A549 (cell line): ENCODE data around the gene PMM2. TPM values are rescaled to one million over a fixed set of nuclear protein-coding genes. Genes with fewer than 3 reads are reported as not detected.

ENCODE experiments used
- ATAC-seq, 2 experiments: fragments of 200-7000 bp in 1 of 2; fragments of >200 bp in 1 of 2; cut with Nextera tagmentation in 1 of 2; cut with Tn5 transposase in 1 of 2; 3 replicates each; pipeline versions ENCODE4 v1.8.0 to v1.9.1; 2018 to 2020; ENCODE audit warnings: mild to moderate bottlenecking in 1 of 2, moderate library complexity in 1 of 2
- CTCF ChIA-PET: fragments of 300-600 bp; sonication (Branson Sonifier 250); formaldehyde crosslinking; extraction: SDS; loops from one replicate; lab custom pipeline; 2021; ENCODE audit warnings: antibody characterized with exemption, inconsistent platforms; lab: Yijun Ruan, JAX
- POLR2A ChIA-PET: fragments of 350-600 bp; formaldehyde crosslinking; extraction: SDS; loops from one replicate; lab custom pipeline; 2021; ENCODE audit warnings: antibody characterized with exemption, inconsistent platforms; lab: Yijun Ruan, JAX
- DNase-seq, 2 experiments: peaks; one replicate each; pipeline versions ENCODE4 v3.0.0 to v3.0.0-alpha.2; 2011 to 2016; ENCODE audit warnings: low read depth in 1 of 2, low spot score in 1 of 2
- FAIRE-seq: peaks from 2 replicates; lab custom pipeline; 2011; peaks lifted over from hg19 to GRCh38; lab: Jason Lieb, UNC
- H3K27ac ChIP-seq, 2 experiments: fragments of >200 bp; sonication (Bioruptor Twin); formaldehyde crosslinking; 3 replicates each; pipeline ENCODE4 v1.5.1; 2016 to 2017
- H3K4me1 ChIP-seq: fragments of >200 bp; sonication (Bioruptor Twin); formaldehyde crosslinking; 3 replicates; pipeline ENCODE4 v1.6.1; 2016
- H3K4me2 ChIP-seq: fragments of >200 bp; sonication (Bioruptor Twin); formaldehyde crosslinking; 3 replicates; pipeline ENCODE4 v1.6.1; 2016
- H3K4me3 ChIP-seq: fragments of >200 bp; sonication (Bioruptor Twin); formaldehyde crosslinking; 3 replicates; pipeline ENCODE4 v1.5.1; 2016
- H3K9me3 ChIP-seq: fragments of >200 bp; sonication (Bioruptor Twin); formaldehyde crosslinking; 3 replicates; pipeline ENCODE4 v1.6.1; 2016
- ATOH8 ChIP-seq: fragments of 250-450 bp; sonication (Bioruptor Pico); IDR thresholded peaks from 2 replicates; pipeline ENCODE4 v1.5.0; 2020; ENCODE audit warnings: low read depth, mild to moderate bottlenecking, moderate library complexity
- BCL3 ChIP-seq: fragments of >200 bp; sonication (Bioruptor Twin); formaldehyde crosslinking; IDR thresholded peaks from 3 replicates; pipeline ENCODE4 v1.6.1; 2016
- BHLHE40 ChIP-seq: IDR thresholded peaks from 2 replicates; pipeline ENCODE4 v1.6.1; 2012; ENCODE audit warnings: low read depth, low read length, inconsistent platforms
- CBX2 ChIP-seq: fragments of 200-600 bp; sonication (generic); IDR thresholded peaks from 2 replicates; pipeline ENCODE4 v1.6.1; 2016; ENCODE audit warnings: low read depth, mild to moderate bottlenecking, borderline replicate concordance
- CEBPB ChIP-seq, 2 experiments: fragments of >200 bp in 1 of 2; sonication (Bioruptor Twin) in 1 of 2; formaldehyde crosslinking in 1 of 2; IDR thresholded peaks; 2 replicates each; pipeline ENCODE4 v1.6.1; 2012 to 2016
- CTCF ChIP-seq: fragments of >200 bp; sonication (Bioruptor Twin); formaldehyde crosslinking; IDR thresholded peaks from 3 replicates; pipeline ENCODE4 v1.5.1; 2016
- EHMT2 ChIP-seq: fragments of 200-600 bp; sonication (generic); IDR thresholded peaks from 2 replicates; pipeline ENCODE4 v1.6.1; 2016; ENCODE audit warnings: antibody characterized with exemption, low read depth, mild to moderate bottlenecking, moderate library complexity
- ELK1 ChIP-seq: fragments of 150-350 bp; IDR thresholded peaks from 2 replicates; pipeline ENCODE4 v1.6.1; 2014; ENCODE audit warnings: low read depth, mild to moderate bottlenecking, low read length
- EP300 ChIP-seq, 2 experiments: fragments of >200 bp; sonication (Bioruptor Twin); formaldehyde crosslinking; IDR thresholded peaks; 2 replicates in 1 of 2; 3 replicates in 1 of 2; pipeline ENCODE4 v1.6.1; 2016 to 2017
- ESRRA ChIP-seq: fragments of 150-350 bp; IDR thresholded peaks from 2 replicates; pipeline ENCODE4 v1.6.1; 2014; ENCODE audit warnings: mild to moderate bottlenecking, low read length, borderline replicate concordance
- FOSB ChIP-seq: fragments of 250-450 bp; sonication (Bioruptor Pico); IDR thresholded peaks from 2 replicates; pipeline ENCODE4 v1.5.0; 2020; ENCODE audit warnings: mild to moderate bottlenecking, moderate library complexity
- FOSL2 ChIP-seq, 2 experiments: fragments of 450-650 bp in 1 of 2; fragments of >200 bp in 1 of 2; sonication (Bioruptor Twin) in 1 of 2; formaldehyde crosslinking; IDR thresholded peaks; 2 replicates each; pipeline versions ENCODE4 v1.5.0 to v1.6.1; 2016 to 2020; ENCODE audit warnings: mild to moderate bottlenecking in 1 of 2, moderate library complexity in 1 of 2
- GATA3 ChIP-seq: IDR thresholded peaks from 2 replicates; pipeline ENCODE4 v1.6.1; 2012; ENCODE audit warnings: borderline replicate concordance
- HES2 ChIP-seq: fragments of >200 bp; sonication (Bioruptor Twin); formaldehyde crosslinking; IDR thresholded peaks from 2 replicates; pipeline ENCODE4 v1.6.1; 2016
- HEYL ChIP-seq: fragments of 250-450 bp; sonication (Bioruptor Pico); IDR thresholded peaks from 2 replicates; pipeline ENCODE4 v1.8.0; 2021; ENCODE audit warnings: mild to moderate bottlenecking, moderate library complexity
- HOXB13 ChIP-seq: fragments of 250-450 bp; sonication (Bioruptor Pico); IDR thresholded peaks from 2 replicates; pipeline ENCODE4 v1.5.0; 2020; ENCODE audit warnings: low read depth, mild to moderate bottlenecking, moderate library complexity
- HOXB5 ChIP-seq: fragments of 250-450 bp; sonication (Bioruptor Pico); IDR thresholded peaks from 2 replicates; pipeline ENCODE4 v1.5.0; 2020; ENCODE audit warnings: mild to moderate bottlenecking, moderate library complexity
- JUN ChIP-seq, 2 experiments: fragments of >200 bp; sonication (Bioruptor Twin); formaldehyde crosslinking; IDR thresholded peaks; 2 replicates in 1 of 2; 3 replicates in 1 of 2; pipeline ENCODE4 v1.6.1; 2016 to 2017
- JUNB ChIP-seq: fragments of >200 bp; sonication (Bioruptor Twin); formaldehyde crosslinking; IDR thresholded peaks from 2 replicates; pipeline ENCODE4 v1.6.1; 2016
- NPAS2 ChIP-seq: fragments of 250-450 bp; sonication (Bioruptor Pico); IDR thresholded peaks from 2 replicates; pipeline ENCODE4 v1.8.0; 2022; ENCODE audit warnings: mild to moderate bottlenecking, moderate library complexity, borderline replicate concordance
- PHF8 ChIP-seq: fragments of 200-600 bp; sonication (generic); IDR thresholded peaks from 2 replicates; pipeline ENCODE4 v1.6.1; 2016; ENCODE audit warnings: low read depth, mild to moderate bottlenecking, antibody characterized with exemption, moderate library complexity, borderline replicate concordance
- RARB ChIP-seq: fragments of 250-450 bp; sonication (Bioruptor Pico); IDR thresholded peaks from 2 replicates; pipeline ENCODE4 v1.8.0; 2021; ENCODE audit warnings: mild to moderate bottlenecking, moderate library complexity
- RFX5 ChIP-seq: fragments of 450-650 bp; IDR thresholded peaks from 2 replicates; pipeline ENCODE4 v1.7.1; 2014; ENCODE audit warnings: antibody characterized with exemption, mild to moderate bottlenecking, moderate library complexity
- SREBF2 ChIP-seq: fragments of 450-650 bp; IDR thresholded peaks from 2 replicates; pipeline ENCODE4 v1.6.1; 2014; ENCODE audit warnings: mild to moderate bottlenecking, moderate library complexity
- USF2 ChIP-seq: fragments of 450-650 bp; IDR thresholded peaks from 2 replicates; pipeline ENCODE4 v1.6.1; 2014; ENCODE audit warnings: antibody characterized with exemption
- ZC3H11A ChIP-seq: fragments of 450-650 bp; IDR thresholded peaks from 2 replicates; pipeline ENCODE4 v1.6.1; 2014; ENCODE audit warnings: antibody characterized with exemption, mild to moderate bottlenecking
- WGBS: methylation state at CpG from one replicate; pipeline ENCODE4 v1.1.6; 2017; ENCODE audit errors: missing lambda C conversion rate; 5-methylcytosine and 5-hydroxymethylcytosine counted together
- polyA plus RNA-seq, 4 experiments: library from polyadenylated mRNA; depleted of rRNA in 3 of 4; stranded (reverse); fragments of >200 nt; fragmentation: RNase III in 1 of 4; extraction: RNeasy Plus Mini Kit Qiagen cat#74134 plus additional on column Dnase treatment in 1 of 4; gene quantifications; 2 replicates in 3 of 4; 3 replicates in 1 of 4; pipeline ENCODE4 v1.2.3, GENCODE V29; 2011 to 2017

Gene PMM2
- polyA plus RNA-seq, 2 of the 4 experiments (the other 2 are of a cell fraction) = 56.6 to 72.4 TPM

GRCh38 chr16:8894736-8895334 lies 97.2 kb downstream of the PMM2 start:
- TF ChIP-seq ELK1 (no peak), ATOH8 (no peak), ESRRA (no peak), HOXB13 (CRISPR knock-in tag) (no peak), PHF8 (no peak), ZC3H11A (no peak), RARB (CRISPR knock-in tag) (no peak), EHMT2 (no peak), GATA3 (no peak)
- POLR2A ChIA-PET = no interaction called here
- FAIRE-seq (no peak), ATAC-seq (no peak), DNase-seq (no peak)
- Histone ChIP-seq H3K9me3 (no peaks in the 10 kb centered on the region), H3K27ac (no peak overlapping the region), H3K4me1 (no peaks in the 10 kb centered on the region), H3K4me2 (no peak overlapping the region), H3K4me3 (no peak overlapping the region)
- CTCF ChIA-PET = interaction anchor here (0.8 to 14.0 kb wide), 4 partner anchors 12 to 240 kb away, joined by 4 to 147 read pairs (median 5); partner anchors contain the start of gene LITAFD
- 96% methylated on average over 21 of the region's 21 CpGs for WGBS

- no peak overlapping the region for H3K4me2 ChIP-seq
- FAIRE-seq (no peak), ATAC-seq (no peak), DNase-seq (no peak)
- no peaks in the 10 kb centered on the region for H3K9me3 ChIP-seq
- no peaks in the 10 kb centered on the region for H3K4me1 ChIP-seq
- ChIA-PET CTCF (interaction anchor here (0.6 to 14.0 kb wide), 4 partner anchors 16 to 236 kb away, joined by 3 to 147 read pairs (median 7); partner anchors contain the start of gene LITAFD), POLR2A (no interaction called here)
- no peak for TF ChIP-seq CEBPB (IDR thresholded peaks at IDR 0.05)
- no peak for TF ChIP-seq SREBF2
- TF ChIP-seq BHLHE40 = no peak
- TF ChIP-seq BCL3 = no peak
- no peak for TF ChIP-seq USF2
- no peak for TF ChIP-seq JUNB
- TF ChIP-seq EHMT2 = no peak
- TF ChIP-seq NPAS2 (CRISPR knock-in tag) = no peak
- TF ChIP-seq CTCF = no peak
- no peak for TF ChIP-seq CBX2
- TF ChIP-seq HEYL (CRISPR knock-in tag) = no peak
- TF ChIP-seq ESRRA = no peak
- TF ChIP-seq HOXB5 (CRISPR knock-in tag) = no peak
- TF ChIP-seq JUN (IDR thresholded peaks at IDR 0.05) = no peak
- no peak for TF ChIP-seq RFX5
- TF ChIP-seq ZC3H11A = no peak
- no peak for TF ChIP-seq FOSL2 (IDR thresholded peaks at IDR 0.05)
- no peak for TF ChIP-seq FOSL2 (CRISPR knock-in tag; IDR thresholded peaks at IDR 0.05)
- no peak for TF ChIP-seq FOSB (CRISPR knock-in tag)
- TF ChIP-seq EP300 (IDR thresholded peaks at IDR 0.05) = no peak
- TF ChIP-seq HES2 = no peak
- H3K4me3 ChIP-seq = no peak overlapping the region
- WGBS = 93% methylated on average over 3 of the region's 3 CpGs
- H3K27ac ChIP-seq = no peak overlapping the region
Observed at GRCh38 chr16:8898660-8899318, 101.2 kb downstream of the PMM2 start.
